HepG2 (cell line): ENCODE measurements around the gene CUL9. TPM values are rescaled to one million over a fixed set of nuclear protein-coding genes. Genes with fewer than 3 reads are reported as not detected.
A peak's percentile ranks its signal among the peaks of the same experiment; 100 is the strongest.

Experiments used
- ARID4A ChIP-seq: sonication (generic); formaldehyde crosslinking; IDR thresholded peaks from 2 replicates; pipeline ENCODE4 v1.5.0; 2020; ENCODE audit warnings: mild to moderate bottlenecking, missing genetic modification reagents, borderline replicate concordance
- CCAR2 ChIP-seq: fragments of 200-400 bp; formaldehyde crosslinking; optimal IDR thresholded peaks from 2 replicates; pipeline ENCODE3; 2018; ENCODE audit warnings: low read depth, mild to moderate bottlenecking, low read length, moderate library complexity
- CSRNP1 ChIP-seq: sonication (generic); formaldehyde crosslinking; IDR thresholded peaks from 2 replicates; pipeline ENCODE4 v1.8.1; 2023; ENCODE audit warnings: mild to moderate bottlenecking, missing genetic modification reagents
- HOXA3 ChIP-seq: sonication (generic); formaldehyde crosslinking; IDR thresholded peaks from 2 replicates; pipeline ENCODE4 v1.5.0; 2020; ENCODE audit warnings: missing genetic modification reagents
- POLR2AphosphoS2 ChIP-seq: IDR thresholded peaks from 2 replicates; pipeline ENCODE4 v1.6.1; 2011; ENCODE audit warnings: low read depth, low read length, improper control_type of control experiment
- SNAPC2 ChIP-seq: sonication (generic); formaldehyde crosslinking; IDR thresholded peaks from 2 replicates; pipeline ENCODE4 v1.8.1; 2022; ENCODE audit warnings: mild to moderate bottlenecking, missing genetic modification reagents
- TP53 ChIP-seq: sonication (generic); formaldehyde crosslinking; conservative IDR thresholded peaks from 2 replicates; pipeline ENCODE4 v1.4.0; 2020; ENCODE audit warnings: missing genetic modification reagents
- ZBTB3 ChIP-seq: sonication (generic); formaldehyde crosslinking; IDR thresholded peaks from 2 replicates; pipeline ENCODE4 v1.4.0; 2020; ENCODE audit warnings: low read depth, mild to moderate bottlenecking, moderate library complexity, missing genetic modification reagents, borderline replicate concordance
- ZNF333 ChIP-seq: sonication (generic); formaldehyde crosslinking; IDR thresholded peaks from 2 replicates; pipeline ENCODE4 v1.4.0; 2020; ENCODE audit warnings: mild to moderate bottlenecking, missing genetic modification reagents, borderline replicate concordance
- ZNF432 ChIP-seq: sonication (generic); formaldehyde crosslinking; IDR thresholded peaks from 2 replicates; pipeline ENCODE4 v1.5.0; 2020; ENCODE audit warnings: missing genetic modification reagents, mild to moderate bottlenecking, borderline replicate concordance
- ZNF510 ChIP-seq: sonication (generic); formaldehyde crosslinking; IDR thresholded peaks from 2 replicates; pipeline ENCODE4 v1.4.0; 2020; ENCODE audit warnings: low read depth, mild to moderate bottlenecking, missing genetic modification reagents
- ZNF704 ChIP-seq: sonication (generic); formaldehyde crosslinking; IDR thresholded peaks from 2 replicates; pipeline ENCODE4 v1.8.1; 2023; ENCODE audit warnings: mild to moderate bottlenecking, inconsistent platforms, moderate library complexity, missing genetic modification reagents, borderline replicate concordance
- ZNF709 ChIP-seq: sonication (generic); formaldehyde crosslinking; IDR thresholded peaks from 2 replicates; pipeline ENCODE4 v1.5.0; 2020; ENCODE audit warnings: mild to moderate bottlenecking, missing genetic modification reagents
- ZNF740 ChIP-seq: sonication (generic); formaldehyde crosslinking; IDR thresholded peaks from 2 replicates; pipeline ENCODE4 v1.4.0; 2020; ENCODE audit warnings: missing genetic modification reagents
- ZNF770 ChIP-seq: sonication (generic); formaldehyde crosslinking; IDR thresholded peaks from 2 replicates; pipeline ENCODE4 v1.5.0; 2020; ENCODE audit warnings: mild to moderate bottlenecking, missing genetic modification reagents
- ZNF772 ChIP-seq: sonication (generic); formaldehyde crosslinking; IDR thresholded peaks from 2 replicates; pipeline ENCODE4 v1.5.0; 2020; ENCODE audit warnings: mild to moderate bottlenecking, missing genetic modification reagents
- ZNF83 ChIP-seq: sonication (generic); formaldehyde crosslinking; IDR thresholded peaks from 2 replicates; pipeline ENCODE4 v1.4.0; 2020; ENCODE audit warnings: missing genetic modification reagents, mild to moderate bottlenecking, borderline replicate concordance
- polyA plus RNA-seq, 8 experiments: library from polyadenylated mRNA; depleted of rRNA in 3 of 8; stranded (reverse) in 7 of 8; unstranded in 1 of 8; fragments of >200 nt; fragmentation: Illumina TruSeq in 4 of 8; extraction: Trizol in 4 of 8; gene quantifications; 2 replicates each; pipeline versions ENCODE4 v1.2.1 to v1.2.3, GENCODE V29; 2011 to 2016; ENCODE audit warnings: low read depth in 4 of 8, missing spikeins in 1 of 8, mixed read lengths in 1 of 8; ENCODE audit not compliant: insufficient read depth in 1 of 8
- total RNA-seq, 5 experiments: library from RNA; depleted of rRNA; stranded (reverse); fragments of >200 nt; fragmentation: Illumina TruSeq; extraction: Trizol; gene quantifications; 2 replicates each; pipeline ENCODE4 v1.2.3, GENCODE V29; 2016; ENCODE audit warnings: low read depth in 1 of 5

Gene CUL9
- total and polyA plus RNA-seq, 2 of the 13 experiments (the other 11 are each of a cell fraction or from before 2014, with no cell fraction given), result 11.4 to 13.7 TPM

- TF ChIP-seq ZNF510 (CRISPR knock-in tag) (peak; percentile 85; the same call in 1 of the 2 replicates), TP53 (no peak), ZBTB3 (CRISPR knock-in tag) (peak; percentile 83; the same call in 1 of the 2 replicates), ZNF740 (CRISPR knock-in tag) (0 out of 2 replicates have a peak, but pooled peaks have one; percentile 58), ZNF333 (CRISPR knock-in tag) (no peak), ARID4A (CRISPR knock-in tag) (peak; percentile 96), SNAPC2 (CRISPR knock-in tag) (0 out of 2 replicates have a peak, but pooled peaks have one; percentile 26), ZNF704 (0 out of 2 replicates have a peak, but pooled peaks have one; percentile 58), HOXA3 (CRISPR knock-in tag) (peak; percentile 93), ZNF83 (no peak; the same call in 1 of the 2 replicates), ZNF709 (0 out of 2 replicates have a peak, but pooled peaks have one; percentile 53), ZNF432 (CRISPR knock-in tag) (no peak; the same call in 1 of the 2 replicates), CSRNP1 (CRISPR knock-in tag) (peak; percentile 83; the same call in 1 of the 2 replicates), ZNF770 (peak; percentile 25; the same call in 1 of the 2 replicates), POLR2AphosphoS2 (no peak; the same call in 1 of the 2 replicates), ZNF772 (CRISPR knock-in tag) (peak; percentile 89; the same call in 1 of the 2 replicates), CCAR2 (no peak)
Measured at GRCh38 chr6:43181942-43182860, at the start of gene CUL9 (continued).
